ENCODE results near the gene HLA-DOA.

DNA sequence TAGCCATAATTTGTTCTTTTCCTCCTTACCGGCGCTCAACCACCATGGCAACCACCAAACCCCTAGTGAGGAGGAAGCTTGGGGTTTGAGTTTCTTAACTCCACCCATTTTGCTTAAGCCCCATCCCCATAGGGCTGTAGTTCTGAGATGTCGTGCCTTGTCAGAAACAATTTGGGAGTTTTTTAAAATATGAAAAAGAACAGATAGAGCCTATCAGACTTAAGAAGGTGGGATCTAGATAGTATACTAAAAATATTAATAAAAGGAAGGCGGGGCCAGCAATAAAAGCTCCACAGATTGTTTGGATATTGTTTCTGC, 35.4 kb downstream of the HLA-DOA start:
- TF ChIP-seq CTCF (IDR thresholded peaks at IDR 0.05) (no peak), POLR2AphosphoS5 (IDR thresholded peaks at IDR 0.05) (no peak), POLR2A (IDR thresholded peaks at IDR 0.05) (no peak)
